D721Med (cell line): ENCODE measurements around the gene NEDD4L.

Experiments
- DNase-seq: peaks from one replicate; pipeline ENCODE4 v3.0.0; 2011; ENCODE audit warnings: low spot score; ENCODE audit not compliant: insufficient read length
- FAIRE-seq: peaks from 2 replicates; lab custom pipeline; 2011; peaks lifted over from hg19 to GRCh38; lab: Jason Lieb, UNC
- TF ChIP-seq, protein P1 (sequence below): IDR thresholded peaks from 2 replicates; pipeline ENCODE4 v1.5.1; 2012; ENCODE audit warnings: mild to moderate bottlenecking, control low read depth; ENCODE audit not compliant: insufficient read depth; ENCODE audit errors: missing control alignments

NEDD4L gene

DNA sequence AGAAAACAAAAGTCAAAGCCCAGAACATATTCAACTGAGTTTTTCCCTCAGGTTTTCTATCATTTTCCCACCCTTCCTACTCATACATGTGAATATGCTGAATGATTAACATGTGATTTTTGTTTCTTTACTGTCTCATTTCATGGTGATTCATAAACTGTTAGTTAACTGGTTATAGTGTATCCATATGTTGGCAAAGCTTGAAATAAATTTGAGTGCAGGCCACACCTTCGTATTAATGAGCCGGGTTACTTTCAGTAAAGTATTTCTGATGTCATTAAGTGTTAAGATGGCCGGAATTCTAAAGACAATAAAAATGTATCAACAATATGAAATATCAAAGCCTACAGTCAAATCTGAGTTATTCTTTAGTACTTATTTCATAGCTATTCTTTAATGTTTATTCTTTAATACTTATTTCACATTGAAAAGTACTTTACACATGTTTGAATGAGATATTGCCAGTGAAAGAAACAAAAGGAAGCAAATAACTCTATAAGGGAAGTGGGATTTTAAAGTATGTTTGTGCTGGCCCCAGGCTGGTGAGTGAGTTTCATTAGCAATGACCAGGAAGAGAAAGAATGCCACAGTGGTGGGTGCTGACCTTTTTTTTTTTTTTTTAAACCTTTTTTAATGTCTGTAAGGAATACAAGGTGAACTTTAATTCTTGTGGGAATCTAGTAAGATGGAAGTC lies 178.6 kb downstream of the NEDD4L start:
- FAIRE-seq = no peak
- TF ChIP-seq, protein P1, sequence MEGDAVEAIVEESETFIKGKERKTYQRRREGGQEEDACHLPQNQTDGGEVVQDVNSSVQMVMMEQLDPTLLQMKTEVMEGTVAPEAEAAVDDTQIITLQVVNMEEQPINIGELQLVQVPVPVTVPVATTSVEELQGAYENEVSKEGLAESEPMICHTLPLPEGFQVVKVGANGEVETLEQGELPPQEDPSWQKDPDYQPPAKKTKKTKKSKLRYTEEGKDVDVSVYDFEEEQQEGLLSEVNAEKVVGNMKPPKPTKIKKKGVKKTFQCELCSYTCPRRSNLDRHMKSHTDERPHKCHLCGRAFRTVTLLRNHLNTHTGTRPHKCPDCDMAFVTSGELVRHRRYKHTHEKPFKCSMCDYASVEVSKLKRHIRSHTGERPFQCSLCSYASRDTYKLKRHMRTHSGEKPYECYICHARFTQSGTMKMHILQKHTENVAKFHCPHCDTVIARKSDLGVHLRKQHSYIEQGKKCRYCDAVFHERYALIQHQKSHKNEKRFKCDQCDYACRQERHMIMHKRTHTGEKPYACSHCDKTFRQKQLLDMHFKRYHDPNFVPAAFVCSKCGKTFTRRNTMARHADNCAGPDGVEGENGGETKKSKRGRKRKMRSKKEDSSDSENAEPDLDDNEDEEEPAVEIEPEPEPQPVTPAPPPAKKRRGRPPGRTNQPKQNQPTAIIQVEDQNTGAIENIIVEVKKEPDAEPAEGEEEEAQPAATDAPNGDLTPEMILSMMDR = no peak
- DNase-seq = no peak

DNA sequence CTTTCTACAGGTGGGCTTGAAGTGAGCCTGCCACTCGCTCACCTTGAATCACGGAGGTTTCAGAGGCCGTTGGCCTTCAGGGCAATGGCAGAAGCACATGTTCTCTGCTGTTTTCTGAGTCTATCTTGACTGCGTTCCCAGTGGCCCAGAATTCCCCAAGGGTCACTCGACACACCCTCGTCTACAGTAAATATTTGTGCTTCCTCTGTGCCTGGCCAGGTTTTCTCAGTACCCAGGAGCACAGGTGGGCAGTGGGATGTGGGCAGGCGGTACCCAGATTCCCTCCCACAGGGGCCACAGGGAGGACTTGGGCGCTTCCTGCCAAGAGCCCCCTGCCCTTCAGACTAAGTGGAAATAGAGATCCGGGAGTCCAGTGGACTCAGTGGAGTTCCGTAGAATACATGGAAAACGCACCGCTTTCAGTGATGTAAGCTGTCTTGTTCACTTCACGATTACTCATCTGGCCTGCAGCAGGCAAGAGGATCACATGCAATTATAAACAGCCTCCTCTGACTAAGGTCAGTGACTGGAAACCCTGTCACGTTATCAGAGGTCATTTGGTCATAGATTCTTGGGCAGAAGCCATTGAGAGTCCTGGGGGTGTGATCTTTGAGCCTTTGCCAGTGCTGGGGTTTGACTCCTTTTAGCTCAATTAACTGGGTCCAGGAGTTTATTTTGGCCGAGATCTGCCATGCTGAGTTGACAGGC lies 179.8 kb downstream of the NEDD4L start:
- DNase-seq (no peak), FAIRE-seq (no peak)
- TF ChIP-seq, protein P1 = no peak

DNA sequence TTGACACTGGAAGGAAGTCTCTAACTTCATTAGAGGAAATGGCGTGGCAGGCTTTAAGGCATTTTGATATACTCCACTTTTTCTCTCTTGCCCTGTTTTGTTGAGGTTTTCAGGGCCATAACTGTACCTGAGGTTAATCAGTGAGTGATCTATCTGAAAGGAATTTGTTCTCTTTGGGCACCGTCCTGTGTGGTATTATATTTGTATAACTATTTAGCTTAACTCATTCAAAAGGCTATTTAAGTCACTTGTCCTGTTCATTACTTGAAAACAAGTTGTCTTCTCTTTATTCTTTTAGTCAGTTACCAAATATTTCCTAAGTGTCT lies 180.4 kb downstream of the NEDD4L start:
- FAIRE-seq (peak; percentile 96), DNase-seq (no peak)
- TF ChIP-seq, protein P1 = no peak

DNA sequence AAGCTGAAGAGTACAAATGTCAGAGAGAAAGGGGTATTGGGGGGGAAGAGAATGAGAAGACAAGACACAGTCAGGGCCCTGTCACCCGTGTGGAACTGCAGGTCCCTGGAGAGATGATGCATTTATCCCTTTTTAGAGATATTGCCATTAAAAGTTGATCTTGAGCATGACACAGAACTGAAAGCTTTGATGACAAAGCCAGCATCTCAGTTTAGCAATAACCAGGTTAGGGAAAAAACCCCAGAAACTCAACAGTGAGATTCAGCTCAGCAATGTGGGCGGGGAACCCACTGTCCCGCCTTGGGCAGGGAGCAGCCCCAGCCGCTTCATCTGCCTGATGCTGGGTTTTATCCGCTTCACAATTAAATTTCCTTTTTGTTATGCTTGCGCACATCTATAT lies 181.1 kb downstream of the NEDD4L start:
- FAIRE-seq = peak; percentile 58
- TF ChIP-seq, protein P1 = no peak

DNA sequence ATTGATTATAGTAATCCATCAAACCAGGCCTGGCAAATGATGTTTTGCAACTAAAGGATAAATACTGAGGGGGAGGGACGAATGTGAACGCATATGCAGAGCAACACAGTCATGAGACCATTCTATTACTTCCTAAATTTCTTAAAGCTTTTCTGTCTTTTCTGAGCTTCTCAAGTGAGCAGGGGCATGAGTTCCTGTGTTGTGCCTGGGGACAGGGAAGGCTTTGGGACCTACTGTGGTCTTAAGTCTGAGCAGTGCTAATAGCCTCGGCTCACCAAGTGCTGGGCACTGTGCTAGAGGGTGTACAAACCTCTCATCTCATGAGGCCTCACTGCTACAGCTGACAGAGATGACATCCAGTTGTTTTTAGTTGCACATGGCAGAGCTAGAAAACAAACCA lies 182.4 kb downstream of the NEDD4L start:
- FAIRE-seq (no peak), DNase-seq (no peak)
- TF ChIP-seq, protein P1 = no peak

More for the DNA sequence above, 181.1 kb downstream of the NEDD4L start:
- no peak for DNase-seq

DNA sequence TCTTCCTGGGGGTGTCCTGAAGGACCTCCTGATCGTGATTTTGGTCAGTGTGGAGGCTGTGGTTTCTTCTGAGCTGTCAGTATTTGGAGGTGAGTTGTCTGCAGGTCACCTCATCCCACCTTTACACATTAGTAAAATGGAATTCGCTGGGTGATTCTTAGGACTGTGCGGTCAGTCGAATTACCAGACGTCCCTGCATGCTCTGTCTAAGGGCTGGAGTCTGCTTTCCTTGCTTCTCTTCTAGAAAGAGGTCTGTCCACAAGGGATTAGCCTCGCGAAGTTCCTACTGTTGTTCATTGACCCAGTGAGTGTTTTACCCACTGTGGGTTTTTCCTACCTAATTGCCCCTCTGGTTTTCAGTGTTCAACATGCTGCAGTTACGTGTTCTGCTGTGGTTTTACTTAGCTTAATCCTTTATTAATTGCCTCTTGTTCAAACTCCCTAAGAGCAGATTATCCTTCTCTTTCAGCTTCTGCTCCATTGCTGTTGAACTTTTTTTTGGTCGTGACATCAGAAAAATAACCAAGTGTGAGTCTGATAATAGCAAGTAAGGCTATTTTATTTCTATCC lies 183.4 kb downstream of the NEDD4L start:
- FAIRE-seq = peak; percentile 100
- TF ChIP-seq, protein P1 = no peak

DNA sequence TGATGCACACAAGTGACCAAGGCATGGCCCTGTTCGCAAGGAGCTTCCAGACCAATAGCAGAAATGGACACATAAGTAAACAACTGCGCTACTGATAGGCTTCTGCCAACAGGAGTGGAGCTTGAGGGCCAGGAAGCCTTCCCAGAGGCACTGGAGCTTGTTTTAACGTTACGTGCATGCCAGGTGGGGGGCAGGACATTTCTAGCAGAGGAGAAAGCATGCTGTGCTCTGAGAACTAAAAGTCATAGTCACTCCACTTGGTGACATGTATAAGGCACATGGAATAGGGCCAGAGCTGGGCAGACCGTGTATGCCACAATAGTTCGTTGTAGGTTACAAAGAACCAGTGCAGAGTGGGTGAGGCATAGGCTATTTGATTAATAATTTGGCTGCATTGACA lies 184.2 kb downstream of the NEDD4L start:
- FAIRE-seq (peak; percentile 32), DNase-seq (no peak)
- TF ChIP-seq, protein P1 = no peak

More for the DNA sequence above, 183.4 kb downstream of the NEDD4L start:
- peak; percentile 86 for DNase-seq
